Measurements from ENCODE around the gene FAM168B. TPM values are rescaled to one million over a fixed set of nuclear protein-coding genes. Genes with fewer than 3 reads are reported as not detected.
A peak's percentile ranks its signal among the peaks of the same experiment; 100 is the strongest.
"Not testable (repeated sequence)": the region's sequence is repeated elsewhere in the genome, so short reads cannot be mapped to it uniquely, and the experiment has no call there.

FAM168B gene
- total RNA-seq, 2 experiments from 2014 or later, result 44.4 to 44.5 TPM

DNA sequence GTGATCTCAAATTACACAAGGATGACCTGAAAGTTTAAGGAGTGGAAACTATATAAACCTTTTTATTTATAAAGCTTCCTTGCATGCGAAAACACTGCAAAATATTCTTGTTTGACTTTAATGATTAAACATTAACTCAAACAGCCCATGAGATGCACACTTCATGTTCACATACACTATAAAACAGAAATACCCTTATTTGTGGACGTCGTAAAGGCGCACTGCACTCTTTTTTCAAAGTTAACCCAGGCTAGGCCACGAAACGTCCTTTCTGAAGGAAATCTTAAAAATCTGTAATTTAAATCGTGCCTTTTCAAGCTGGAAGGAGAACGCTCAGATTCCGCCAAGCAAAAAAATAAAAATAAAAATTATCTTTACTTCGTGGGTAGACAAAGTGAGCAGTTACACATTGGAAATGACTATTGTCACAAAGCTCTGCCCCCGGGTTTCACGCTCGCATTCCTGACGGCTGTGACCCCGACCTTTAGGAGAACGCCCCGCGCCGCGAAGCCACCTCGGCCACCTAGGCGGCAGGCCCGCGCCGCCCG lies 728 bp downstream of the FAM168B start:
- Mint-ChIP-seq H3K4me1 (peaks cover 26% of the 10 kb centered on the region), H3K27ac (peak overlapping the region; percentile 75), H3K9me3 (no peaks in the 10 kb centered on the region), H3K27me3 (peaks cover 2% of the 10 kb centered on the region), H3K36me3 (ENCODE audit: low read depth) (peaks cover 19% of the 10 kb centered on the region), H3K4me3 (peak overlapping the region; percentile 76)
- CTCF ChIA-PET, result interaction anchor here (0.9 to 2.4 kb wide), 3 partner anchors 11 to 295 kb away, joined by 3 to 24 read pairs (median 3); partner anchors contain the start of gene PLEKHB2
- POLR2A ChIA-PET, result interaction anchor here (0.9 to 5.3 kb wide), 10 partner anchors 10 to 750 kb away, joined by 3 to 115 read pairs (median 4); partner anchors contain the start of genes IMP4, MZT2A and PLEKHB2
- DNase-seq, result no peak

DNA sequence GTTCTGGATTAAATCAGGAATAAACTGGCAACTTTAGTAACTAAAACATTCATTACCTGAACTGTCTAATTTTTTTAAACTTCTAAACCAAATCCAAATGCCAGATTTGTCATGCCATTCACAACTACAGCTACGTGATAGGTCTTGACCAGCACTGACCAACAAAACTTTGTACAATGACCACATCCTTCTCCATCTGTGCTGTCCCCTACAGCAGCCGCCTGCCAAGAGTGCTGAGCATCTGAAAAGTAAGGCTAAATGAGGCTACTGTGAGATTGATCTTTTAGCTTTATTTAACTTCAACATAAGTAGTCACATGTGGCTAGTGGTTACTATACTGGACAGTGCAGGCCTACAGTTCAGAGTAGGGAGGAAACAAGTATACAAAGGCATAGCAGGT lies 7.6 kb downstream of the FAM168B start:
- ChIA-PET POLR2A (interaction anchor here (1.4 kb wide), 1 partner anchor 33 kb away, joined by 3 read pairs; no protein-coding TSS in a partner anchor), CTCF (no interaction called here)

GRCh38 chr2:131081190-131081589 lies 12.1 kb downstream of the FAM168B start:
- POLR2A ChIA-PET, result interaction anchor here (0.8 kb wide), 1 partner anchor 11 kb away, joined by 3 read pairs; no protein-coding TSS in a partner anchor
- Mint-ChIP-seq H3K9me3 (no peaks in the 10 kb centered on the region), H3K27me3 (no peaks in the 10 kb centered on the region), H3K27ac (no peak overlapping the region), H3K4me1 (peaks cover 33% of the 10 kb centered on the region), H3K4me3 (no peak overlapping the region), H3K36me3 (ENCODE audit: low read depth) (peaks cover 71% of the 10 kb centered on the region)
- CTCF ChIA-PET, result no interaction called here
- DNase-seq, result no peak

More for the DNA sequence above, 7.6 kb downstream of the FAM168B start:
- no peaks in the 10 kb centered on the region for H3K27me3 Mint-ChIP-seq
- peaks cover 65% of the 10 kb centered on the region for H3K36me3 Mint-ChIP-seq (ENCODE audit: low read depth)
- H3K27ac Mint-ChIP-seq, result no peak overlapping the region
- DNase-seq, result no peak
- H3K4me3 Mint-ChIP-seq, result no peak overlapping the region
- H3K4me1 Mint-ChIP-seq, result peaks cover 25% of the 10 kb centered on the region
- H3K9me3 Mint-ChIP-seq, result no peaks in the 10 kb centered on the region

DNA sequence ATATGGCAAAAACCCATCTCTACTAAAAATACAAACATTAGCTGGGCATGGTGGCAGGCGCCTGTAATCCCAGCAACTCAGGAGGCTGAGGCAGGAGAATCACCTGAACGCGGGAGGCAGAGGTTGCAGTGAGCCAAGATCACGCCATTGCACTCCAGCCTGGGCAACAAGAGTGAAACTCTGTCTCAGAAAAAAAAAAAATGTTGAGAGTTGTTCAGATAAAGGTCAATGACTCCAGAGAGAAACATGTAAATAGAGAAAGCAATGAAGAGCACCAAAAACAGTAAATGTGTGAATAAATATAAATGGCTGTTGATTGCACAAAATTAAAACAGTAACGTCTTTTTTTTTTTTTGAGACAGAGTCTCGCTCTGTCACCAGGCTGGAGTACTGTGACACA lies 13.3 kb downstream of the FAM168B start:
- H3K4me3 Mint-ChIP-seq, CTCF ChIA-PET, H3K9me3 Mint-ChIP-seq, H3K27me3 Mint-ChIP-seq, DNase-seq: not testable (repeated sequence)
- POLR2A ChIA-PET, result interaction anchor here (0.7 kb wide), 1 partner anchor 40 kb away, joined by 3 read pairs; no protein-coding TSS in a partner anchor
- Mint-ChIP-seq H3K27ac (peak overlapping the region; percentile 55), H3K4me1 (peaks cover 27% of the 10 kb centered on the region), H3K36me3 (ENCODE audit: low read depth) (peaks cover 70% of the 10 kb centered on the region)

DNA sequence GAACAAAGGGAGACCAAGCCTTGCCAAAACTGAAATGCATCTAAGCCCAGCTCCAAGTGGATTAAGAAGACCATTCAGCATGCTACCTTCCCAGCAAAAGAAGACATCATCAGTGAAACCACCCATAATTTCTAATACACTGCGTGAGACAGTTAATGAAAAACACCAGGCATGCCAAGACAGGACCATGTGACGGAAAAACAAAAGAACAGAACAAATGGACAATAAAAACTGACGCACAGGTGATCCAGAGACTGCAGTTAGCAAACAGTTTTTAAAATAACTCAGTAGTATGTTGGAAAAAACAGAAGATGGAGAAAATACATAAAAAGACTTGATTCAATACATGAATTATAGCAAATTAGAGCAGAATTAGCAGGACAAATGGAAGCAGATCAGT lies 15.3 kb downstream of the FAM168B start:
- ChIA-PET POLR2A (no interaction called here), CTCF (no interaction called here)
- DNase-seq, result no peak
- H3K36me3 Mint-ChIP-seq (ENCODE audit: low read depth), result peaks cover 75% of the 10 kb centered on the region
- H3K4me1 Mint-ChIP-seq, result peaks cover 27% of the 10 kb centered on the region
- H3K27ac Mint-ChIP-seq, result no peak overlapping the region
- H3K27me3 Mint-ChIP-seq, result no peaks in the 10 kb centered on the region
- no peaks in the 10 kb centered on the region for H3K9me3 Mint-ChIP-seq
- no peak overlapping the region for H3K4me3 Mint-ChIP-seq

- DNase-seq, result no peak
- Mint-ChIP-seq H3K27ac (no peak overlapping the region), H3K36me3 (ENCODE audit: low read depth) (peaks cover 71% of the 10 kb centered on the region), H3K4me1 (peaks cover 27% of the 10 kb centered on the region), H3K4me3 (no peak overlapping the region), H3K27me3 (no peaks in the 10 kb centered on the region), H3K9me3 (no peaks in the 10 kb centered on the region)
- CTCF ChIA-PET, result no interaction called here
- POLR2A ChIA-PET, result no interaction called here
Observed at GRCh38 chr2:131077182-131077846, 15.9 kb downstream of the FAM168B start.

DNA sequence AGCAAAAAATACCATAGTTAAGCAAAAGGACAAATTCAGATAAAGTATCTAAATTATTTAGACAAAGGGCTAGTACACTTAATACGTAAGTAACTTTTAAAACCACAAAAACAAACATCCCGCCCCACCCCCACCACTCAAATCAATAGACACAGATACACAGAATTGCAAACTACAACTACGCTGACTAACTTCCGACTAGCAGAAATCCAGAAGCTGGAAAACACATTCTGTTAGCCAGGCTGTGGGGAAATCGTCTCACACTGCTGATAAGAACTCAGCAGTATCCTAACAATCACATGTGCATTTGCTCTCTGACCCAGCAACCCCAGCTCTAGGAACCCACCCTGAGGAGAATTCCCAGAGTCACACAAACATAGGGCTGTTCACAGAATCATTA lies 16.6 kb downstream of the FAM168B start:
- no peaks in the 10 kb centered on the region for H3K9me3 Mint-ChIP-seq
- CTCF ChIA-PET, result interaction anchor here (0.7 kb wide), 1 partner anchor 280 kb away, joined by 3 read pairs; no protein-coding TSS in a partner anchor
- POLR2A ChIA-PET, result no interaction called here
- H3K27ac Mint-ChIP-seq, result no peak overlapping the region
- DNase-seq, result no peak
- peaks cover 24% of the 10 kb centered on the region for H3K4me1 Mint-ChIP-seq
- H3K27me3 Mint-ChIP-seq, result no peaks in the 10 kb centered on the region
- H3K4me3 Mint-ChIP-seq, result no peak overlapping the region
- H3K36me3 Mint-ChIP-seq (ENCODE audit: low read depth), result peaks cover 69% of the 10 kb centered on the region

DNA sequence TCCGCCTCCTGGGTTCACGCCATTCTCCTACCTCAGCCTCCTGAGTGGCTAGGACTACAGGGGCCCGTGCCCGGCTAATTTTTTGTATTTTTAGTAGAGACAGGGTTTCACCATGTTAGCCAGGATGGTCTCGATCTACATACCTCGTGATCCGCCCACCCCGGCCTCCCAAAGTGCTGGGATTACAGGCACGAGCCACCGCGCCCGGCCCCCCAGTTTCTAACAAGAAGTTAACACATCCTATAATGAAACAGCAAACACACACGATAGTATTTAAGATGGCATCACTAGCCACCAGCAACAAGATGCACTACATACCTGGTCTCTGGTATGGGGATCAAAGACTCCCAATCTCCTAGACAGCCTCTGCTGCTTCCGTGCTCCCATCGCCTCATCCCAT lies 17.7 kb downstream of the FAM168B start:
- H3K4me1 Mint-ChIP-seq, result peaks cover 21% of the 10 kb centered on the region
- POLR2A ChIA-PET, CTCF ChIA-PET, DNase-seq, H3K4me3 Mint-ChIP-seq, H3K27ac Mint-ChIP-seq, H3K9me3 Mint-ChIP-seq, H3K27me3 Mint-ChIP-seq: not testable (repeated sequence)
- H3K36me3 Mint-ChIP-seq (ENCODE audit: low read depth), result peaks cover 72% of the 10 kb centered on the region

GRCh38 chr2:131068172-131068571 lies 25.1 kb downstream of the FAM168B start:
- H3K4me1 Mint-ChIP-seq, DNase-seq, POLR2A ChIA-PET, H3K9me3 Mint-ChIP-seq, H3K27me3 Mint-ChIP-seq, H3K4me3 Mint-ChIP-seq, CTCF ChIA-PET, H3K27ac Mint-ChIP-seq: not testable (repeated sequence)
- peaks cover 57% of the 10 kb centered on the region for H3K36me3 Mint-ChIP-seq (ENCODE audit: low read depth)

DNA sequence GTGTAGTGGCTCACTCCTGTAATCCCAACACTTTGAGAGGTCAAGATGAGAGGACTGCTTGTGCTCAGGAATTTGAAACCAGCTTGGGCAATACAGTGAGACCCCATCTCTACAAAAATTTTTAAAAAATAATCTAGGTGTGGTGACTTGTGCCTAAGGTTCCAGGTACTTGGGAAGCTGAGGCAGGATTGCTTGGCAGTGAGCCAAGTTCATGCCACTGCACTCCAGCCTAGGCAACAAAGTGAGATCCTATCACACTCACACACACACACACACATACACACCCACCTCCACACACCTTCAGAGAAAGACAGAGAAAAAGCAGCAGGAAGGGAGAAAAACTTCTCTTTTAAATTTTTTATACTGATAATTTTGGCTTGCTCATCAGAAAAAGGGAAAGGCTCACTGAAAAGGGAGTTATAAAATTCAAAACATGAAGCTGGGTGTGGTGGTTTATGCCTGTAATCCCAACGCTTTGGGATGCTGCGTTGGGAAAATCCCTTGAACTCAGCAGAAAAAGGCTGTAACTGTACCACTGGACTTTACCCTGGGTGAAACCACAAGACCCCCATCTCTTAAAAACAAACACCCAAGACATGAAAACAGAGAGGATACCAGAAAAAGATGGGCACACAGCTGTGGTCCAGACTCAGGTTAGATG lies 25.7 kb downstream of the FAM168B start:
- ChIA-PET POLR2A (no interaction called here), CTCF (no interaction called here)
- Mint-ChIP-seq H3K27me3 (no peaks in the 10 kb centered on the region), H3K27ac (no peak overlapping the region), H3K9me3 (no peaks in the 10 kb centered on the region), H3K4me1 (peaks cover 3% of the 10 kb centered on the region), H3K4me3 (no peak overlapping the region), H3K36me3 (ENCODE audit: low read depth) (peaks cover 57% of the 10 kb centered on the region)
- no peak for DNase-seq

DNA sequence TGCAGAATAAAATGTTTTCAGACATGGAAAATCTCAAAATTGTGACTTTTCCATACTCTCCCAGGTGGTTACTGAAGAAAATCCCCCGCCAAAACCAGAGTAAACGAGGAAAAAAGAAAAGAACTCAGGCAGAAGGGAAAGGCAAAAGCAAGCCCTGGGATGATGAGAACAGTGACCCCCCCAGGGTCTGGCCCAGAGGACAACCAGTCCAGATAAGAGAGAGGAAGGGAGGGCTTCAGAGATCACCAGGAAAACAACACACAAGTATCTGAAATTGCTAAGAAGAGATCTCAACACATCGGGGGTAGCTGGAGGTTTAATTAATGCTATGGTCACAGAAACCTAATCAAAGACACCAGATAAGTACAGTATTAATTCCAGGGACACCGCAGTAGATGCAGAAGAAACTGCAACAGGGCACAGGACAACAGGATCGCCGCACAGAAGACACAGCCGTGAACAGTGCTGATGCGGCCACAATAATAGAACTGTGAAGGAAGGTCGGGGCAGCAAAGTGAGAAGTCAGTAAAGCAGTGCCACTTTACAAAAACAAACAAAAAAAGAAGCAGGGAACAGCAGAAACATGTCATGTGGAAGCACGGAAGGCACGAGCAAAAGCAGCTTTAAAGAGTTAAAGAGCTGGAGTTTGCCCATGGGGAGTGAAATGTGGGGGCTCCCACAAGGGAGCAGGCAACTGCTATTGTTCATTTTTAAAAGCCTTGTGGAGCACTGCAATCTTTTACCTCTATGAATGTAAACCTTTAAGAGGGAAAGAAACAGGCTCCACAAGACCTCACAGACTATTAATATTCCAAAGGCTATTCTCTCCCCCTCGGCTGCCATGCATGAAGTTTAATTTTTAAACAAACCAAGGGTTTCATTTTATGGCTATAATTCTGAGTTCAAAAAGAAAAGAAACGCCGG lies 28.4 kb downstream of the FAM168B start:
- no peaks in the 10 kb centered on the region for H3K9me3 Mint-ChIP-seq
- H3K27me3 Mint-ChIP-seq, result no peaks in the 10 kb centered on the region
- ChIA-PET POLR2A (no interaction called here), CTCF (no interaction called here)
- H3K27ac Mint-ChIP-seq, result no peak overlapping the region
- no peak for DNase-seq
- no peak overlapping the region for H3K4me3 Mint-ChIP-seq
- peaks cover 48% of the 10 kb centered on the region for H3K36me3 Mint-ChIP-seq (ENCODE audit: low read depth)
- H3K4me1 Mint-ChIP-seq, result peaks cover 9% of the 10 kb centered on the region

DNA sequence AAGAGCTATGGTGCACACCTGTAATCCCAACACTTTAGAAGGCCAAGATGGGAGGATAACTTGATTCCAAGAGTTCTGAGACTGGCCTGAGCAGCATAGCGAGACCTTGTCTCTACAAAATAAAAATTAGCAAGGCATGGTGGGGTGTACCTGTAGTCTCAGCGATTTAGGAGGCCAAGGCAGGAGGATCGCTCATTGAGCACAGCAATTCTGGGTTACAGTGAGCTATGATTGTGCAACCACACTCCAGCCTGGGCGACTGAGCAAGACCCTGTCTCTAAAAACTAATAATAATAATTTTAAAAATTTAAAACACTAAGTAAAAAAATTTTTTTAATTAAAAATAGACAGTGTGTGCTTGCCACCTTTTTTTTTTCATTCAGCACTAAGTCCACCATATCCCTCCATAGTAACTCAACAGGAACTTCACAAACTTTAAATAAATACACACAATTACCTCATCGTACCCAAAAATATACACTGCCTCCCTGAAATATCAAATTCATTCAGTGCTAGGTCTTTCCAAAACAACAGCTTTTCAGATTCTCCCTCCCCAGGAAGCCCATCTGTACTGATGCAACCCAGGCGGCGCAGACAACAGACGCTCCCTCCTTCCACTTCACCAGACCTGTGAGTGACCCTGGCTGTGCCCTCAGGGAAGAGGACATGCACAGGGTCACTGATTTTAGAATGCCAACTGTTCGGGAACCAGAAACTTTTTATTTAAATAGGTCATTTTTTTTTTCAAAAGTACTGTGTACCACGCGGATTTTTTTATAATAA lies 29.6 kb downstream of the FAM168B start:
- H3K27ac Mint-ChIP-seq, result no peak overlapping the region
- H3K27me3 Mint-ChIP-seq, result no peaks in the 10 kb centered on the region
- ChIA-PET CTCF (no interaction called here), POLR2A (no interaction called here)
- H3K36me3 Mint-ChIP-seq (ENCODE audit: low read depth), result peaks cover 43% of the 10 kb centered on the region
- no peak for DNase-seq
- H3K9me3 Mint-ChIP-seq, result no peaks in the 10 kb centered on the region
- H3K4me1 Mint-ChIP-seq, result peaks cover 9% of the 10 kb centered on the region
- H3K4me3 Mint-ChIP-seq, result no peak overlapping the region
